Myocyte (in vitro differentiated cells): ENCODE measurements around the gene SMURF1. TPM values are rescaled to one million over a fixed set of nuclear protein-coding genes. Genes with fewer than 3 reads are reported as not detected.

Source experiments
- DNase-seq: peaks from one replicate; pipeline ENCODE4 v3.0.0-alpha.2; 2012; ENCODE audit warnings: low read depth
- total RNA-seq: library from RNA; depleted of rRNA; stranded (reverse); fragments of >200 nt; gene quantifications from 2 replicates; pipeline ENCODE4 v1.2.3, GENCODE V29; 2014

The SMURF1 gene
- total RNA-seq, 1 donor from 2014 or later, result 13.6 TPM

DNA sequence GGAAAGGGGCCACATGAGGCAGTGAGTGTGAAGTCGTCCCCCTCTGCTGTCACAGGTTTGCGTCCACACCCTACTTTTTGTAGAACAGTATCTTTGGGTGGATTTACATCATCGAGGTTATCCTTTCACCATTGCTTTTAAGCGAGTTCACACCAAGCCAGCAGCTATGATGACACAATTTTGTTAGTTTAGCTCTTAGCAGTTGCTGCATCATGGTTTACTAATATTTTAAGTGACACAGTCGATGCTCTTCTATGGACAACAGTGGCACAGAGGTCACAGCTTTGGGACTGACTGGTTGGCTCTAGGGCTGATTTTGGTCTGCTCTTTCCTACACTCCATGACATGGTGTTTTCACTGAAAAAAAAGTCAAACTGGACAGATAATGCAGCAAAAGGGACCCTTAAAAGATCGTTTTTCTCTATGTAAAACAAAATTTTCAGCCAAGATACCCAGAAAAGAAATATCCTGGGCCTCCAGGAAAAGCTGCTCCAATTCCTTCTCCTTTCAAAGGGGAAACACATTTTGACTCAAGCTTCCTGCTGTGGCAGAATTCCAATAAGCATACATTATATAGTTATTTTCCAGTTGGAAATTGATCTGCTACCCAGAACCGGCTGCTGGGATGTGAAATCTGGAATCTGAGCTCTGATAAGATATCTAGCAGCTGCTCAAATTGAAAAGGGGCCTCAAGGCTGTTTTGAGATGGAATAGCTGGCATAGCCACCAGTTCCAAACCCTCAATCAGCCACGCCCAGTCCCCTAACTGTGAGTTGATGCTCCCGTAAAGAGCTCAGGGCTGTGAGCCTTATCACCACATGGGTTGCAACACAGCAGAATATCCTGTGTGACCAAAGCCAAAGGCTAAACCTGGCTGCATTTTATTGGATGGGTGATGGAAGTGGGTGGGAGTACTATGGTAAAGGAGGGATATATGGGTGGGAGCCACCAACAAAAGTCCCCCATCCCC lies 114.2 kb downstream of the SMURF1 start:
- peak; percentile 9 for DNase-seq

DNA sequence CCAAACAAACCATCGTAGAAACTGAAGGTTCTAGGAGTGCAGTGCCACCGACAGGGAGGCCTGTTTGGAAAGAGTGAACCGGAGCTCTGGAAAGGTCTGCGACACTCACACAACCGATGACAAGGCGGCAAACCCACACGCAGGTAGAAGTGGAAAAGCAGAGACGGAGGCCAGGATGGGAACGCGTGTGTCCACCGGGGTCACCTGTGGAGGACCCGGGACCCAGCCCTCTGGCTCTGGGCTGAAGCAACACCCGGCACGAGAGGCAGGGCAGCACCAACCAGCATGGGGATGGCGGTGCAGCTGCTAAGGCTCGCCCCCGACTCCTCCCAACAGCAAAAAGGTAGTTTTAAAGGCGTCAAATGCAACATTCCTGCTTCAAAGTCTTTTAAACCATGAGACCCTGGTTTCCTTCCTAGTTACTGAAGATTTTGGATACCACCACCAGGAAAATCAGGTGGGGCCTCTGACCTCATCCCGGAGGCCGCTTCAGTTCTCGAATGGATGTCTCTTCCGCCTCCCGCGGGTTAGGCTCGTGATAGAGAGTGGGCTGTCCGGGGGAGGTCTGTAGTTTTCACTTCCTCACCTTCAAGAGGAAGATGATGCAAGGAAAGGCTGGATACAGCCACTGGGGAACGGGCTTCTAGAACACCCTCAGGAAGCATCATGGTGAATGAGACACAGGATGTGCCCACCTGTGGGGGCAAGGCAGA lies 115.5 kb downstream of the SMURF1 start:
- DNase-seq, result no peak

DNA sequence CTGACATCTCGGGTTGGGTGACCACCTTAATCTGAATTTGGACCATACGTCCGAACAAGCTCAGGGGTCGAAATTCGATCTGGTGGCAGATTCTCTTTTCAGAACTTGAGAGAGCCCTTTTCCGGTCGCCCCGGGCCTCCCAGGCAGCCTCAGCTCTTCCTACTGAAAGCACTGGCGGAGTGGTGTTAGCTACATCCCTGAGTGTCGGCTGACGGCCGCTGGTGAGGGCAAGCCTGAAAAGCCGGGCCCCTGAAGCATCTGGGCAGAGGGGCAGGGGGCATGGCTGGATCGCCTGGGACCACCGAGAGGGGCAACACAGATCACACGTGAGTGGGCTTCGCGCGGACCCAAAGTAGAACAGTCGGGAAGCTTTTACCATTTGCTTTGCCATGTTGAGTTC lies 116.1 kb downstream of the SMURF1 start:
- DNase-seq, result no peak

DNA sequence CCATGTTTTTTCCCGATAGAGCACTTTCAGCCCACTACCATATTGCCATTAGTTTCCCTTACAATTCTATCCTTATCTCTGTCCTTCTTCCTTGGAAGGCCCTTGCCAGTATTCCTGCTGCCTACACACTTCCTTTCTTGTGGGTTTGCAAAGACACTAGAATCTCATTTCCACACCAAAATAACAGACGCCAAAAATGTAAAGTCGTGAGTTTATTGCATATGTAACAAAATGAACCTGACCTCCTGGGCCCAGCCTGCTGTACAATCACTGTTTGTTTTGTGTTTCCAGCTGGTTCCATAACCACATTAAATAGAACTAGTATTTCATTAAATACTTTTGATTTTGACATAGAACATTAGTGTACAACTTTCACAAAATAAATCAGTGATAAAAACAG lies 116.7 kb downstream of the SMURF1 start:
- DNase-seq, result no peak

DNA sequence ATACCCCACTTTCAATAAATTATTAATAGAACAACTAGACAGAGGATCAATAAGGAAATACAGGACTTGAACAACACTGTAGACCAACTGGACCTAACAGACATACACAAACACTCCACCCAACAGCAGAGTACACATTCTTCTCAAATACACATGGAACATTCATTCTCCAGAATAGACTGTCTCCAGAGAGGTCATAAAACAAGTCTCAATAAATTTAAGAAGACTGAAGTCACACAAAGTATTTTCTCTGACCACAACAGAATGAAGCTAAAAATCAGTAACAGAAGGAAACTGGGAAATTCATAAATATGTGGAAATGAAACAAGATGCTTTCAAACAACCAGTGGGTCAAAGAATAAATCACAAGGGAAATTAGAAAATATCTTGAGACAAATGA lies 119.8 kb downstream of the SMURF1 start:
- DNase-seq, result peak; percentile 14

DNA sequence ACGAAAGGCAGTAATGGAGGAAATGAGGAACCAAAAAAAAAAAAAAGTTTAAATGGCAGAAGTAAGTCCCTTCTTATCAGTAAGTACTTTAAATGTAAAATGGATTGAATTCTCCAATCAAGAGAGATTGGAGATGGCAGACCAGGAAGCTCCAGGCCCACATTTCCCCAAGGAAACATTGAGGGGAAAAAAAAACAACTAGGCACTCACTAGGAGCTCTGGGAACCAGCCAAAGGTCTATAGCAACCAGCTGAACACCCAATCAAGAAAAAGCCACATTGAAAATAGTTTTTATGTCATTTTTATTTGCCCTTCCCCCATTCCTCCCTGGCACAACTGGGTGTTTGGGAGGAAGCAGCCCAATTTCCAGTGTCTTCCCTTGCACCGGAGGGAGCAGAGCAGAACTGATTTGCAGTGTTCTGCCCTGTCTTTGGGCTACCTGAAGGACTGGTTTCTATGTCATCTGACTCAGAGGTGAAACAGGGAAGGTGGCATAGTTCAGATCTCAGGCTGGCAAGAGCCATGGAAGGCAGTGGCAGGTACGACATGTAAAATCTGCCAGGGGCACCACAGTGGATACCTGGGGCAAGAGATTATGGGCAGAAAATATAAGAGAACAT lies 121.9 kb downstream of the SMURF1 start:
- peak; percentile 30 for DNase-seq

DNA sequence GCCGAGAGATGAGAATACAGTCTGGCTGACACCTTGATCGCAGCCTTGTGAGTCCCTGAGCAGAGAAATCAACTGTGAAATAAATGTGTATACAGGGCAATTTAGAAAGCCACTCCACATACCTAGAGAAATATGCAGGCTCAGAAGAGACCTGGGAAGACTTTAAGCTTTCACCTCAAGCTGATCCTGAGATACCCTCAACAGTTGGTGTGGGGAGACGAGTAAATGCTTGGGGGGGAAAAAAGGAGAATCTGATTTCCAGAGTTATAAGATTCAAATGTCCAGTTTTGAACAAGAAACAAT lies 123.5 kb downstream of the SMURF1 start:
- no peak for DNase-seq

DNA sequence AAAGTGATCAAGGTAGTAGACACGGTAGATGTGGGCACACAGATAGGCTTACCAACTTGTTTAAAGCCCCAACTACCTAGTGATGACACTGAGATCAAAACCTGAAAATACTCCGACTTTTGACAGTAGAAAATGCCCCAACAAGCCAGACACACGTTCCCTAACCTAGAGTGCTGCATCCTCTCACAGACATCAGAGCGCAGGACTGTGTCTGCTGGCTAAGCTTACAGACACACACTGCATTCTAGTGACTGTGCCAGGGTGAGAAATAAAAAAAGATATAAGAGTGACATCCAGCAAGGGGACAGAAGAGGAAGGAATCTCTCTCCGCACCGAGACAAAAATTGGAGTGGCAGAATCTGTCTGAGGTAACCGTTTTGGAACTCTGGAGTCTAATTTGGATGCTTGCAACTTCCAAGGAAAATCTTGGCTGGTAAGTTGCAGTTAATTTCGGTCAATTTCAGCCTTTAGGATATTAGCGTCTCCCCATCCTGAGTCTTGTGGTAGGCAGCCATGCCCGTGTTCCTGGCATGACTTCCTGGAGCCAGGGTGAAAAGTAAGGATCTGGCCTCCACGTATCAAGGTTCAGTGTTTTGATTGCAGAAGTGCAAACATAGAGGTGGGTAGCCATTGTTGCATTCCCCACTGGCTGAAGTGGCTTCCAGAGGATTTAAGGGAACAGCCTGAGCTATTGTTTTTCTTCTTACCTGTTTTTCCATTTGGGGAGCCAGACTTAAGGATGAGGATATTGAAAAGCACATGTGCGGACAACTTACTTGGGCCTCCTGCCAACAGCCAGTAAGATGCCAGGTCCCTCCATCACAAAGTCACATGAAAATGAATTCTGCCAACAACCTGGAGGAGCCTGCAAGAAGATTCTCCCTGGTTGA lies 124.1 kb downstream of the SMURF1 start:
- no peak for DNase-seq

DNA sequence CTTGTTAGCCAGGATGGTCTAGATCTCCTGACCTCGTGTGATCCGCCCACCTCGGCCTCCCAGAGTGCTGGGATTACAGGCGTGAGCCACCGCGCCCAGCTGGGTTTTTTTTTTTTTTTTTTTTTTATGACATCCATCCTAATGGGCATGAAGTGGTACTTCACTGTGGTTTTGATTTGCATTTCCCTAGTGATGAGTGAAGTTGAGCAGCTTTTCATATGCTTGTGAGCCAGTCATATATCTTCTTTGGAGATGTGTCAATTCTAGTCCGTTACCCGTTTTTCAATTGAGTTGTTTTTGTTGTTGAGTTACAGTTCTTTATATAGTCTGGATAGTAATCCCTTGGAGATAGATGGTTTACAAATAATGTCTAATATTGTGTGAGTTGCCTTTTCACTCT lies 127.7 kb downstream of the SMURF1 start:
- no peak for DNase-seq

DNA sequence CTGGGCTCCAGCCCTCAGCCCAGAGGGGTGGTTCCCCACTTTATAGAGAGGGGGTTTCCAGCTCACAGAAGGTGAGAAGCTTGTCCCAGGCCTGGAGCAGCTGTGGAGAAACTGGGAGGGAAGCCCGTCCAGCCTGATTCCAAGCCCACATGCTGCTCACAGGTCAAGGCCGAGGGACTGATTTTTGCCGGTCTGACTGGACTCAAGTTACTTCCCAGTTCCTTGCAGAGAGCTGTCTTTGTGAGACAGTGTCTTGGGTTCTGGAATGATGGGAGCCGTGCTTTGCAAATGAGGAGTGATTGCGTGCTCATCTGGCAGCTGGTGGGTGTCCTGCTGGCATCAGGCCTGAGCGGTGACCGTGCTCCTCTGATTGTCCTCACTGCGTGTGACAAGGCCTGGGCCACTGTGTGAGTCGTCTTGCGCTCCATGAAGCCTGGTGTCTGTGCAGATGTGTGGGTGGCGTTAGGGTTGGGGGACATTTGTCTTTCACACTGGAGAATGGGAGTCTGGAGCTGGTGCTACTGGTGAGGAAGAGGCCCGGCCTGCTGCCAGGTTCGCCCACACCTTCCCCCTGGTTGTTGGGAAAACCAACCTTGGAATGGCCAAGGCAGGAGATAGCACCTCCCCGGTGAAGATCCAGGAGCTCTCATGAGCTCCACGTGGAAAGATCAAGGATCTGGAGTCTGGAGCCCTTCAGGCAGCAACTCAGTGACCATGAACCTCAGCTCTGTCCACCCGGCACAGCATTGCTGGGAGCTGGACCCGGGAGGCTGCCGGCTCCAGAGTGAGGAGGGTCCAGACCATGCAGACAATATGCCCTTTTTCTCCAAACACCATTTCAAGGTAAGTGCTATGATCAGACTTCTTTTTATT lies 129.6 kb downstream of the SMURF1 start:
- DNase-seq, result no peak

DNA sequence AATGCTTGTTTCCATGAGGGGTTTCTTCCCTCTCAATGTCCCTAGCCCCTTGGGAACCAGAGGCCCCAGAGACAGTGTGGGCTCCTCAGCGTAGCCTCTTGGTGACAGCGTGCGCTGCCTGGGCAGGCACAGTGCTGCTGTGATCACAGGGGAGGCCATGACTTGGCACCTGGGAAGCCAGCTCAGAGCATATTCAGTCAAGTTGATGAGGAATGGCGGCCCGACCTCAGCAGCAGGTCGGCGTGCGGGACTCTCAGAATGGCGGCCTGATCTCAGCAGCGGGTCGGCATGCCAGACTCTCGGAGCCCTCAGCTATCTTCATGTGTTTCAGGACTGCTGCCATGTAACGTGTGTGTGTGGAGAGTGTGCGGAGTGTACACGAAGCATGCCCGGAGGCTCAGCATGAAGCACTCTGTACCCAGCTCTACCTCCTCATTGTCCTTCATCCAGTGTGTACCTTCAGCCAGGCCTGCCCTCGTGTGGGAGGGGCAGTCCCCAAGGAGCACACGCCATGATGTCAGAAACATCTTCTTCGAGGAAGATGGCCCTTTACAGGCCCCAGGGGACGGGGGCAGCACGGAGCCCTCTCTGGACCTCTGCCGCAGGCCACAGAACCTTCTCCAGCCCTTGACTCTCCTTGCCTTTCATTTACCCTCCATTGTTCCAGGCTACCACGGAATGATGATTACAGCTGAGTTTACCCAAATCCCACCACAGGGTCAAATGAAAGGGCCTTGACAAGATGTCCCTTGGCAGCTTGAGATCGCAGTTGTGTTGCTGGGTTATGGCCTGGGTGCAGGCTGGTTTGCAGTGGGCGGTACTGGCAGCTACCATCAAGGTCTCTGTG lies 130.4 kb downstream of the SMURF1 start:
- DNase-seq, result no peak

DNA sequence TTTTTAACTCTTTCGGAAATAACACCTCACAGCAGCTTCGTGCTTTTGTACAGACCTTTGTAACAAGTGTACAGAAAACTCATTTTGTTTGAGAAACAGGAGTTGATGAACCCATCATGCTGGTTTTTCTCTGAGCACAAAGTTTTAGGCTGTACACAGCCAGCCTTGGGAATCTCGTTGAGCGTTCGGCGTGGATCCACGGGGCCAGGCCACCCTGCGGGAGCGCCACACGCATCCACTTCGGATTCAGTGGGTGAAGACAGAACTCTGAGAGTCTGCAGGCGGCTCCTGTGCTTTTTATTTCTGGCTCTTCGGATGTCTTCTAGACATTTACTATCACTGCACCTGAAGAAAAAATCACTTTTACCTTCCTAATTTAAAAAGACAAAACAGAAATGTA lies 131.2 kb downstream of the SMURF1 start:
- no peak for DNase-seq

DNA sequence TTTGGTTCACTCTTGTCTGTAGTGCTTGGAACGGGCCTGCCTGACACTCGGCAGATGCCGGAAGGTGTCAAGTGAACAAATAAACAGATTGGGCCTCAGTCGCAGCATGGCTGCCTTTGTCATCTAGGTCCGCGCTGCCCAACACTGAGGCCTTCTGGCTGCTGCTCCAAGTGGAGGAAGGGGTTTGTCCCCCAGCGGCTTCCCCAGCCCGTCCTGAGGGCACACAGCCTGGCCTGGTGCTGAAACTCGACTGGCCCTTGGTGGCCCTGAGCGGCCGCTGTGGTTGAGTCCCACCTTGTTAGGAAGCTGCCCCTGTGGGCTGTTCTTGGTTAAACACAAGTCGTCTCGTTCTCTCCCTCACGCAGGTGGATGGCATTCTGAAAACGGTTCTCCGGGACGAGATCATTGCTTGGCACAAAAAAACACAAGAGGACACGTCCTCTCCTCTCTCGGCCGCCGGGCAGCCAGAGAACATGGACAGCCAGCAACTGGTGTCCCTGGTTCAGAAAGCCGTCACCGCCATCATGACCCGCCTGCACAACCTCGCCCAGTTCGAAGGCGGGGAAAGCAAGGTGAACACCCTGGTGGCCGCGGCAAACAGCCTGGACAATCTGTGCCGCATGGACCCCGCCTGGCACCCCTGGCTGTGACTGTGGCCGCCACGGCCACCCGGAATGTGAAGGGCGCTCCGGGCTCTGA lies 132.1 kb downstream of the SMURF1 start:
- DNase-seq, result no peak

DNA sequence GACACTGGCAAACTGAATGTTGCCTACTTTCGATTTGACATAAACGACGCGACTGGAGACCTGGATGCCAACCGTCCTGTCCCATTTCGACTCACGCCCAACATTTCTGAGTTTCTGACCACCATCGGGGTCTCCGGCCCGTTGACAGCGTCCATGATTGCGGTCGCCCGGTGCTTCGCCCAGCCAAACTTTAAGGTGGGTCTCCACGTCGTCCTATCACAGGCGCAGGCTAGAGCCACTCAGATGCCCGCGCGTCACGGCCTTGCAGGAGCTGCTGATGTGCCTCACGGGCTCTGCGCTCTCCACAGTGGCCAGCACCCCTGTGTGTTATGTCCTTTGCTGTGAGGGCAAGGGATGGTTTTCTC lies 132.6 kb downstream of the SMURF1 start:
- DNase-seq, result no peak

DNA sequence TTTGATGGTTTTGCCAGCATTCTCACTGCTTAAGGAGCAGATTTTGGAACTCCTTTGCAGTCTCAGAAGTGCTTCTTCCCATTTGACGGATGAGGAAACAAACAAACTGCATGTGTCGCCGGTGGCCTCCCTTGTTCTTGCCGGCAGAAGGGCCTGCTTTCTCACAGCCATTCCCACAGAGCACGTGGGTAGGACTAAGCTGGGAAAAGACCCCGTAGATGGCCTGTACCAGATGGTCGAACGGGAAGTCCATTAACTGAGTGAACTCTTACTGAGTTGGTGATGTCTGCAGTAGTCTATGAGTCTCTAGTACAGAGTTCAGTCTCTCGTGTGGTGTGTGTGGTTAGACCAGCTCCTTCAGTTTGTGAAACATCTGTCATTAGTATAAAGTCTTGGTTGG lies 133.6 kb downstream of the SMURF1 start:
- DNase-seq, result no peak

DNA sequence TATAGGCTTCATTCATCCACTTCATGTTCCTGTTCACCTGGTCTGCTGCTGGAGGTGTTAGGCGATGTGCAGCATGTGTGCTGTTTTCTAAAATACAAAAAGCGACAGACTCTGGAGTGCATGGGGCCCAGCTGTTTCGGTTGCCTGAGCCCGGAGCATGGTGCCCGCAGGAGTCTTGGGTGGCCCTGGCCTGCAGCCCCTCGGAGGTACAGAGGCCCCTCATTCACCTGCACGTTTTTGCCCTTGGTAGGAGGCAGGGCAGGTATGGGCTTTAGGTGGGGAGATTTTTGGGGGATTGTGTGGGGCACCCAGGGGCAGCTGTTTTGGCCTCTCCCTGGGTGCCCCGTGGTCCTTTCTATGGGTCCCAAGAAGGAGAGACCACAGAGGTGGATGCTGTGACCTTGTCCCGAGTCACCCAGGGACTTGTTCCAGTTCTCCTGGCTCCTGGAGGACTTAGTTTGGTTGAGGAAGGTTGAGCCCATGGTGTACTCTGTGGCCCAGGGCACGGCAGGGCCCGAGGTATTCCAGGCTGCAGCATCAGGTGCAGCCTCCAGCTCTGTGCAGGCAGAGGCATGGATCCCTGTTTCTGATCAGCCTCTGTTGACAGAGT lies 134.9 kb downstream of the SMURF1 start:
- no peak for DNase-seq

DNA sequence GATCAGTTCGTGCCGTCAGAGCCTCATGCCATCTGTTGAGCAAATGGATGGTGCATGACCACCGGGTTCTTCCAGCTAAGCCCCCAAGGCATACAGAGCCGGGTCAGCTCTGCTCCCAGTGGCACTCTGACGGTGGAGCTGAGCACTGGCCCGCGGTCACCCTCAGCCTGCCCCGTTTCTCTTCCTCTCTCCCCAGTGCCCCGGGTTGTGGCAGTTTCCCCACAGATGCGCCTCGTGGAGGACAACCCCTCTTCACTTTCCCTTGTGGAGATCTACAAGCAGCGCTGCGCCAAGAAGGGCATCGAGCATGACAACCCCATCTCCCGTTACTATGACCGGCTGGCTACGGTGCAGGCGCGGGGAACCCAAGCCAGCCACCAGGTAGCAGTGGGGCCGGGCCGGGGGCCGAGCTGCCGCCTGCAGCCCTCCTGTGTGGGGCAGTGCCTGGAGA lies 135.7 kb downstream of the SMURF1 start:
- no peak for DNase-seq

DNA sequence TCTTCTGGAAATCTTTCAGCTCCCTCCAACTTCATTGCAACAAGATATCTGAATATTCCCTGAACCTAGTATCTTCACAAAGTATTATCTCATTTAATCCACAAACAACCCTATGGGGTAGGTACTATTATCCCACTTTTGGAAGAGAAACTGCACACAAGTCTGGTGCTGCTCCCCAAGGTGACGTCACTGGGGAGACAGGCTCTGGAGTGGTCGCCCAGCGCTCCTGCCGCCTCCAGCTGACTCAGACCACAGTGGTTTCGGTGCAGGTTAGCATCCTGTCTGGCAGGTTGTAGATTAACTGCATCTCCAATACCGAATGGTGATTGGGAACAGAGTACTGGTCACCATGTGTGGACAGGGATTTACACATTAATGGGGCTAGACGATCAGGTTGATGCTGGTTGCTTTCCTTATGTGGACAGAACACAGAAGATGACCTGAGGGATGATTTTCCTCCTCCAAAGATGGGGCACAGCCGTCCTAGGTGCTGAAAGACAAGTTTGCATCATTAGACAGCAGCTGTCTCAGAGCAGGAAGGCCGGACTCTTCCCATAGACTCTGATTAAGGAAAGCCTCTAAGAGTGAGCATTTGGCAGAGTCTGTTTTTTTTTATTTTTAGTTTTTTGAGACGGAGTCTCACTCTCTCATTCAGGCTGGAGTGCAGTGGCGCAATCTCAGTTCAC lies 137.0 kb downstream of the SMURF1 start:
- DNase-seq, result peak; percentile 13
